Nephron progenitor cell (in vitro differentiated cells): ENCODE results near the gene RRAS2.

Experiments
- DNase-seq: peaks from one replicate; pipeline ENCODE4 v3.0.0; 2021
- H3K27ac Mint-ChIP-seq: 2 replicates; pipeline ENCODE4 v1.8.0; 2021; ENCODE audit warnings: mild to moderate bottlenecking, moderate library complexity, mixed read lengths
- H3K27me3 Mint-ChIP-seq: 2 replicates; pipeline ENCODE4 v1.8.0; 2021; ENCODE audit warnings: mild to moderate bottlenecking, low read depth, mixed read lengths; ENCODE audit not compliant: poor library complexity
- H3K36me3 Mint-ChIP-seq: 2 replicates; pipeline ENCODE4 v1.8.0; 2021; ENCODE audit warnings: low read depth, mixed read lengths
- H3K4me1 Mint-ChIP-seq: 2 replicates; pipeline ENCODE4 v1.8.0; 2021; ENCODE audit warnings: mixed read lengths
- H3K4me3 Mint-ChIP-seq: 2 replicates; pipeline ENCODE4 v1.8.0; 2021; ENCODE audit warnings: mild to moderate bottlenecking, moderate library complexity, mixed read lengths
- H3K9me3 Mint-ChIP-seq: 2 replicates; pipeline ENCODE4 v1.8.0; 2021; ENCODE audit warnings: mild to moderate bottlenecking, moderate library complexity, mixed read lengths
- CTCF ChIP-seq: fragments of 200-600 bp; sonication (generic); IDR thresholded peaks from 2 replicates; pipeline ENCODE4 v1.5.0; 2021; ENCODE audit warnings: antibody characterized with exemption

RRAS2 gene

GRCh38 chr11:14306481-14306880 is 52.5 kb downstream of the RRAS2 start:
- H3K9me3 Mint-ChIP-seq, result no peaks in the 10 kb centered on the region
- no peak overlapping the region for H3K4me3 Mint-ChIP-seq
- peaks cover 12% of the 10 kb centered on the region for H3K4me1 Mint-ChIP-seq
- no peaks in the 10 kb centered on the region for H3K36me3 Mint-ChIP-seq
- no peak overlapping the region for H3K27ac Mint-ChIP-seq
- no peak for DNase-seq
- no peaks in the 10 kb centered on the region for H3K27me3 Mint-ChIP-seq
- TF ChIP-seq CTCF, result no peak

- H3K27me3 Mint-ChIP-seq, result no peaks in the 10 kb centered on the region
- no peaks in the 10 kb centered on the region for H3K9me3 Mint-ChIP-seq
- H3K27ac Mint-ChIP-seq, result no peak overlapping the region
- H3K4me3 Mint-ChIP-seq, result no peak overlapping the region
- H3K36me3 Mint-ChIP-seq, result no peaks in the 10 kb centered on the region
- peaks cover 12% of the 10 kb centered on the region for H3K4me1 Mint-ChIP-seq
- DNase-seq, result no peak
- no peak for TF ChIP-seq CTCF
These were observed 53.3 kb downstream of the RRAS2 start for GRCh38 chr11:14305649-14306048.

- Mint-ChIP-seq H3K4me1 (peaks cover 12% of the 10 kb centered on the region), H3K9me3 (no peaks in the 10 kb centered on the region), H3K27me3 (no peaks in the 10 kb centered on the region), H3K27ac (no peak overlapping the region), H3K36me3 (no peaks in the 10 kb centered on the region), H3K4me3 (no peak overlapping the region)
- TF ChIP-seq CTCF, result no peak
- no peak for DNase-seq
These were observed 54.4 kb downstream of the RRAS2 start for GRCh38 chr11:14304601-14305000.

GRCh38 chr11:14300661-14301304 is 58.2 kb downstream of the RRAS2 start:
- H3K36me3 Mint-ChIP-seq, result peaks cover 4% of the 10 kb centered on the region
- no peak overlapping the region for H3K27ac Mint-ChIP-seq
- no peak overlapping the region for H3K4me3 Mint-ChIP-seq
- H3K4me1 Mint-ChIP-seq, result peaks cover 3% of the 10 kb centered on the region
- H3K9me3 Mint-ChIP-seq, result no peaks in the 10 kb centered on the region
- no peaks in the 10 kb centered on the region for H3K27me3 Mint-ChIP-seq
- peak; percentile 57 for TF ChIP-seq CTCF
- peak; percentile 38 for DNase-seq

- DNase-seq, result no peak
- no peak overlapping the region for H3K27ac Mint-ChIP-seq
- peaks cover 8% of the 10 kb centered on the region for H3K36me3 Mint-ChIP-seq
- no peaks in the 10 kb centered on the region for H3K27me3 Mint-ChIP-seq
- no peak for TF ChIP-seq CTCF
- H3K4me1 Mint-ChIP-seq, result peaks cover 2% of the 10 kb centered on the region
- H3K4me3 Mint-ChIP-seq, result no peak overlapping the region
- H3K9me3 Mint-ChIP-seq, result no peaks in the 10 kb centered on the region
These were observed 59.1 kb downstream of the RRAS2 start for GRCh38 chr11:14299921-14300320.

GRCh38 chr11:14290422-14290821 is 68.6 kb downstream of the RRAS2 start:
- Mint-ChIP-seq H3K4me1 (peaks cover 5% of the 10 kb centered on the region), H3K27ac (no peak overlapping the region), H3K36me3 (peaks cover 56% of the 10 kb centered on the region), H3K4me3 (no peak overlapping the region), H3K9me3 (no peaks in the 10 kb centered on the region), H3K27me3 (no peaks in the 10 kb centered on the region)
- DNase-seq, result no peak
- no peak for TF ChIP-seq CTCF
